Hindlimb muscle (tissue), 1 donor: ENCODE results near the gene SNX7. TPM values are rescaled to one million over a fixed set of nuclear protein-coding genes. Genes with fewer than 3 reads are reported as not detected.
A peak's percentile ranks its signal among the peaks of the same experiment; 100 is the strongest.

Experiments used
- DNase-seq: peaks from one replicate; pipeline ENCODE4 v3.0.0-alpha.2; 2013
- polyA plus RNA-seq: library from polyadenylated mRNA; unstranded; fragments of 120-200 nt; gene quantifications from one replicate; pipeline ENCODE4 v1.2.1, GENCODE V29; 2013; ENCODE audit not compliant: insufficient read length

The SNX7 gene
- polyA plus RNA-seq, 1 donor = 21.9 TPM

GRCh38 chr1:98697781-98698180 lies 36.3 kb downstream of the SNX7 start:
- DNase-seq = no peak

- DNase-seq = no peak
These were observed 37.1 kb downstream of the SNX7 start for GRCh38 chr1:98698625-98699024.

- no peak for DNase-seq
These were observed 38.7 kb downstream of the SNX7 start for GRCh38 chr1:98700228-98700627.

- DNase-seq = no peak
These were observed 41.5 kb downstream of the SNX7 start for GRCh38 chr1:98702976-98703375.

- no peak for DNase-seq
These were observed 43.0 kb downstream of the SNX7 start for GRCh38 chr1:98704474-98704873.

GRCh38 chr1:98704971-98705370 lies 43.5 kb downstream of the SNX7 start:
- no peak for DNase-seq

GRCh38 chr1:98705591-98705990 lies 44.1 kb downstream of the SNX7 start:
- no peak for DNase-seq

- peak; percentile 22 for DNase-seq
These were observed 44.8 kb downstream of the SNX7 start for GRCh38 chr1:98706173-98706843.

- DNase-seq = no peak
These were observed 46.0 kb downstream of the SNX7 start for GRCh38 chr1:98707556-98707955.

- DNase-seq = no peak
These were observed 48.4 kb downstream of the SNX7 start for GRCh38 chr1:98709906-98710305.

GRCh38 chr1:98723574-98723973 lies 62.1 kb downstream of the SNX7 start:
- DNase-seq = no peak

GRCh38 chr1:98732985-98733781 lies 71.7 kb downstream of the SNX7 start:
- no peak for DNase-seq

GRCh38 chr1:98733782-98734112 lies 72.2 kb downstream of the SNX7 start:
- no peak for DNase-seq

GRCh38 chr1:98735756-98736155 lies 74.2 kb downstream of the SNX7 start:
- no peak for DNase-seq

- DNase-seq = no peak
These were observed 76.3 kb downstream of the SNX7 start for GRCh38 chr1:98737835-98738234.

- DNase-seq = no peak
These were observed 78.2 kb downstream of the SNX7 start for GRCh38 chr1:98739762-98740161.

GRCh38 chr1:98741164-98741563 lies 79.6 kb downstream of the SNX7 start:
- DNase-seq = no peak

- DNase-seq = no peak
These were observed 87.7 kb downstream of the SNX7 start for GRCh38 chr1:98749152-98749756.

GRCh38 chr1:98754176-98754575 lies 92.7 kb downstream of the SNX7 start:
- DNase-seq = no peak

- no peak for DNase-seq
These were observed 99.8 kb downstream of the SNX7 start for GRCh38 chr1:98761219-98761865.

- no peak for DNase-seq
These were observed 102.1 kb downstream of the SNX7 start for GRCh38 chr1:98763488-98764150.

- no peak for DNase-seq
These were observed 103.0 kb downstream of the SNX7 start for GRCh38 chr1:98764485-98764884.

GRCh38 chr1:98766255-98766654 lies 104.7 kb downstream of the SNX7 start:
- DNase-seq = no peak
